Activated CD4-positive, alpha-beta T cell treated with anti-CD3 and anti-CD28 coated beads, Interleukin-10, Interleukin-2, amounts not matched to agents 100 ng/mL and 50 ng/mL, durations not matched to agents 16 hours and 8 hours (primary cell): ENCODE data around the gene ACOT11.
"Not testable (repeated sequence)": the region's sequence is repeated elsewhere in the genome, so short reads cannot be mapped to it uniquely, and the experiment has no call there.

ENCODE experiments used
- DNase-seq: peaks from one replicate; pipeline ENCODE4 v3.0.0-alpha.2; 2020

The ACOT11 gene

GRCh38 chr1:54547601-54548388 lies at the start of gene ACOT11:
TSS of gene ACOT11 (plus strand) at chr1:54548228. CDS start at chr1:54548310, 82 bp downstream.
- DNase-seq: no peak

DNA sequence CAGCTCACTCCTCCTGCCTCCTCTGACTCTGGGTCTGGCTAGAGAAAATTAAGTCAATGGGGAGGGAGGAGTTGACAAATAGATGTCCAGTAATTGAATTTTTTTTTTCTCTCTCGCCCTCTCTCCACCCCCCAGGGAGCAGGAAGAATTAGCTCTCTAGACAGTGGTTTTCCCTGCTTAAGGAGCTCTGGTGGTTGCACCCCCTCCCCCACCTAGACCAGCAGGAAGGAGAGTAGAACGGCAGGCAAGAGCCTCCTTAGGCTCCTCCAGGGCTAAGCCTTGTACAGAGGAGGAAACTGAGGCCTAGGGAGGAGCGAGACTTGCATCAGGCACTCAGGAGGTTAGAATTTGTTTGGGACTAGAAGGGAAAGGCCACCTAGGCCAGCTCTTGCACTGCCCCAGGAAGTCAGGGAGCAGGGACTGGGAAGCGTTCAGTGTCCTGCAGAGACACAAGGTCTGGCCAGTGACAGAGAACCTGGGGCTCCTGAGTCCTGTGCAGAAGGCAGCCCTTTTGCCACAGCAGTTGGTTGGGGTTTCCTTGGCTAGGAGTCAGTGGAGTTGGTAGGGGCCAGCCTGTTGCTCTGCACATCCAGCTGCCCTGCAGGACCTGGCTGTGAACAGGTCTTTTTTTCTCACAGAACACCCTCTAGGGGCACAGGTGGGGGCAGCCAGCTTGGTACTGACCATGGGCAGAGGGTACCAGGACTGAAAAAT lies 49.5 kb upstream of the ACOT11 start:
- no peak for DNase-seq

- DNase-seq: no peak
Observed at GRCh38 chr1:54499097-54499359, 49.0 kb upstream of the ACOT11 start.

- DNase-seq: peak; percentile 34
Observed at GRCh38 chr1:54499360-54500106, 48.5 kb upstream of the ACOT11 start.

DNA sequence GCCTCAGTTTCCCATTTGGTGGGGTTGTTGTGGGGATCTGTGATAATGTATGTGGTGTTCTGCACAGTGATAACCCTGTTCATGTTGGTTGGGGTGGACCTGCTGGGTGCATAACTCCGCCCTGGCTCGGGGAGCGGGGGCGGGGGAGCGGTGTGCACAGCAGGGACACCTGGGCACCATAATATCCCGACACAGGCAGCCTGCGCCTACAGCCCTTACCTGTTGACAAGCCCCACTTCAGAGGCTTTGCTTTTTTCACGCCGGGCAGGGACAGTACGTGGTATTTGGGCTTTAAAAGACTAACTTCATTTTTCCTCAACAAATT lies 48.0 kb upstream of the ACOT11 start:
- no peak for DNase-seq

DNA sequence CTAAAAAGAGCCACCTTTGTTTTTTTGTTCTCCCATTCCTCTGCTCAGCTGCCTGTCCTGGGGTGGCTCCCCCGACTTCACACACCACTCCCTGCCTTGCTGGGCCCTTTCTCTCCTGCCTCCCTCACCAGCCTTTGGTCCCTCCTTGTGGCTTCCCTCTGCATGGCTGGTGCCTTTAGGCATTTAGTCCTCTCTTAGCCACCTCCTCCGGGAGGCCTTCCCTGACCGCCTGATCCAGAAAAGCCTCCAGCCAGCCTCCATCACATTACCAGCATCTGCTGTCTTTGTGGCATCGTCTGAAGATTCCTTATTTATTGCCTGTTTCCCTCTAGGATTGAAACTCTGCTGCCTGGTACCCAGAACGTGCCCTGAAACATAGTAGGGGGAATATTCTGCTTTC lies 46.2 kb upstream of the ACOT11 start:
- DNase-seq: no peak

DNA sequence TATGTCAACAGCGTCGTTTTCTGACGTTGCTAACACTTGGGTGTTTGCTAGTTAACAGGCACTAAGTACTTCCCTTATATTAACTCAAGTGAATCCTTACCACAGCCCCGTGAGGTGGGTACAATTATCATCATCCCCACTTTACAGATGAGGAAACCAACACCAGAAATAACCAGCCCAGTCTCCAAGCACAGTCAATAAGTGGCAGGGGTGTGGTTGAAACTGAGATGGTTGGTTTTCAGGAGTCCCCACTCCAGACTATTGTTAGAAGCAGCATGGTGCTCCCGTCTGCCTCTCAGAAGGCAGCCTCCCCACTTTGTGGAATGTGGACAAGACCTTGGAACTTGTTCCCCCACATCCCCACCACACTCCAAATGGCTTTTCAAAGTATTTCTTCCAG lies 45.7 kb upstream of the ACOT11 start:
- DNase-seq: no peak

- DNase-seq: no peak
Observed at GRCh38 chr1:54506594-54506993, 41.4 kb upstream of the ACOT11 start.

GRCh38 chr1:54507033-54507870 lies 40.8 kb upstream of the ACOT11 start:
- no peak for DNase-seq

GRCh38 chr1:54510715-54511270 lies 37.2 kb upstream of the ACOT11 start:
- no peak for DNase-seq

DNA sequence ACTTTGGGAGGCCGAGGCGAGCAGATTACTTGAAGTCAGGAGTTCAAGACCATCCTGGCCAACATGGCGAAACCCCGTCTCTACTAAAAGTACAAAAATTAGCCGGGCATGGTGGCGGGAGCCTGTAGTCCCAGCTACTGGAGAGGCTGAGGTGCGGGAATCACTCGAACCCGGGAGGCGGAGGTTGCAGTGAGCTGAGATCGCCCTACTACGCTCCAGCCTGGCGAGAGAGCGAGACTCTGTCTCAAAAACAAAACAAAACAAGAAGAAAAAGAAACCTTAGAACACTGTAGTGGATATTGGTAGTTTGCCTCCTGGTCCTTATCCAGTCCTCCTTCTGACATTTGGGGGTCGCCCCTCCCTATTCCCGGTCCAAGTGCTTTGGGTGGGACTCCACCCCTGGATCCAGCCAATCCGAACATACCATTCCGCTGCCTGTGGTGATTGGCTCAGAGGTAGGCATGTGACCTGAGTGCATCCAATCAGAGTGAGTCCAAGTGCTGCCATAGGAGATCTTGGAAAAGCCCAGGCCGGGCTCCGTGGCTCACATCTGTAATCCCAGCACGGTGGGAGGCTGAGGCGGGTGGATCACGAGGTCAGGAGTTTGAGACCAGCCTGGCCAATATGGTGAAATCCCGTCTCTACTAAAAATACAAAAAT lies 34.0 kb upstream of the ACOT11 start:
- not testable (repeated sequence) for DNase-seq

DNA sequence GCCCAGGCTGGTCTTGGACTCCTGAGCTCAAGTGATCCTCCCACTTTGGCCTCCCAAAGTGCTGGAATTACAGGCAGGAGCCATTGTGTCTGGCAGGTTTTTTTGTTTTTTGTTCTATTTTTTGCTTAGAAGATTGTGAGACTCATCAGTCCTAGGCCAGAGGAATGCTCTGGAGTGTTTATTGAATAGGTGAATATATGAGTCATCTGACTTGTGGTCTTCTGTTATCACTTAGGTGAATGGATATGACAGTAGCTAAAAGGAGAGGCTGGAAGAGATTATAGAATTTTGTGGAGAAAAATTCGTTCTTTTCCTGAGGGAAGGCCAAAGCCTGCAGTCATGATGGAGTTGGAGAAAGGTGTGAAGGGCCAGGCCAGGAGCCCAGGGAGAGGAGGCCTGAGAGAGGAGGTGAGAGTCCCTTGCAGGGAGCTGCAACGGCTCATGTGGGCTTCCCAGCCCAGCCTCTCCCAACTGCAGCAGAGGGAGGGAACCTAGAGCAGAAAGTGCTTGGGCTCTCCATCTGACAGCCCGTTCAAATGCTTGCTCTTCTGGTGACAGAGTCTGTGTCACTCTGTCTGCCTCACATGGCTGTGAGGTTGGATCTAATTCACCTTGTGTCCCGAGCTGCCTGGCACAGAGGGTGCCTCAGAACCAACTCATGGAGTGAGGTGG lies 31.6 kb upstream of the ACOT11 start:
- no peak for DNase-seq

- no peak for DNase-seq
Observed at GRCh38 chr1:54517496-54517895, 30.5 kb upstream of the ACOT11 start.

DNA sequence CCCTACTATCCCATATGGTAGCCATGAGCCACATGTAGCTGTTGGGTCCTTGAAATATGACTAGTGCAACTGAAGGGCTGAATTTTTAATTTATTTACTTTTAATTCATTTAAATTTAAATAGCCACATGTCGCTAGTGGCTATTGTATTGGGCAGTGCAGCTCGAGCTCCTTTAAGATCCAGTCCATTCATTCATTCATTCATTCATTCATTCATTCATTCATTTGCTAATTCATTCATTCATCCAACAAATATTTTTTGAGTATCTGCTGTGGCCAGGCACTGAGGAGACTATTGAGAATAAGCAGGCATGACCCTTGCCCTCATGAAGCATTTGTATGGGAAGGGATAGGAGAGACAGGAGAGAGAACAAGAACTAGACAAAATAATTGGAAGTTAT lies 29.5 kb upstream of the ACOT11 start:
- no peak for DNase-seq

- DNase-seq: no peak
Observed at GRCh38 chr1:54519709-54520108, 28.3 kb upstream of the ACOT11 start.

- DNase-seq: no peak
Observed at GRCh38 chr1:54520631-54521321, 27.3 kb upstream of the ACOT11 start.

DNA sequence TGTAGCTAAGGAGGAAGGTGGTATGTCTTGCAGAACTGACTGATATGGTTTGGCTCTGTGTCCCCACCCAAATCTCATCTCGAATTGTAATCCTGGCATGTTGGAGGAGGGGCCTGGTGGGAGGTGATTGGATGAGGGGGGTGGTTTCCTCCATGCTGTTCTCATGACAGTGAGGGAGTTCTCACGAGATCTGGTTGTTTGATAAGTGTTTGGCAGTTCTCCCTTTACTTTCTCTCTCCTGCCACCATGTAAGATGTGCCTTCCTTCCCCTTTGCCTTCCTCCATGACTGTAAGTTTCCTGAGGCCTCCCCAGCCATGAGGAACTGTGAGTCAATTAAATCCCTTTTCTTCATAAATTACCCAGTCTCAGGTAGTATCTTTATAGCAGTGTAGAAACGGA lies 21.5 kb upstream of the ACOT11 start:
- not testable (repeated sequence) for DNase-seq

DNA sequence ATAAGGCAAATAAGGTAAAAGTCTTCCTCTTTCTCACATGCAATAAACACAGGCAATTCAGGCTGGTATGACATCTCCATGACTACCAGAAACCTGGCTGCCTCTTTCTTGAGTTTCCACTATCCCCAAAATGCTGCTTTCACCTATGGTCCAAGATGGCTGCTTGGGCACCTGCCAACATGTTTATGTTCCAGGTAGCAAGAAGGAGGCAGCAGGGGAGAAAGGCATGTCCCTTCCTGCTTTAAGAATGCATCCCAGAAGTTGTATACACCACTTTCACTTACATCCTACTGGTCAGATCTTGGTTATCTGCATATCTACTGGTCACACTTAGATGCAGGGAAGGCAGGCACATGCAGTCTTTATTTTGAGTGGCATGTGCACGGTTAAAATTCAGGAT lies 19.4 kb upstream of the ACOT11 start:
- no peak for DNase-seq

DNA sequence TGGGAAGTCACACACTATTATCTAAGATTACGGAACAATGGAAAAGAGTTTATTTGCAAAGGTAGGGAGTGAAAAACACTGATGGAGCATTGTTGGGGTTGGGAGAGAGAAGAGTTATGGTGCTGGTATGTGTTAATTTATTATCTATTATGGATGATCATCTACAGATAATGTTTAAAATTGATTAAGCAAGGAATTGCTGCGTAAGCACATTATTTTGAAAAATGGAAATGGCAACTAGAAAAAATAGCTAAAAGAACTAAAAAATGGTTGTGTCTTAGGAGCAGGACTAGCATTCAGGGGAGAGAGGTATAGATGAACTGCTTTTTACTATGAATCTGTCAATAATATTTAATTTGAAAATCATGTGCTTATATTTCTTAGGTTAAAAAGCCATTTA lies 16.0 kb upstream of the ACOT11 start:
- no peak for DNase-seq

GRCh38 chr1:54536656-54537055 lies 11.4 kb upstream of the ACOT11 start:
- not testable (repeated sequence) for DNase-seq

DNA sequence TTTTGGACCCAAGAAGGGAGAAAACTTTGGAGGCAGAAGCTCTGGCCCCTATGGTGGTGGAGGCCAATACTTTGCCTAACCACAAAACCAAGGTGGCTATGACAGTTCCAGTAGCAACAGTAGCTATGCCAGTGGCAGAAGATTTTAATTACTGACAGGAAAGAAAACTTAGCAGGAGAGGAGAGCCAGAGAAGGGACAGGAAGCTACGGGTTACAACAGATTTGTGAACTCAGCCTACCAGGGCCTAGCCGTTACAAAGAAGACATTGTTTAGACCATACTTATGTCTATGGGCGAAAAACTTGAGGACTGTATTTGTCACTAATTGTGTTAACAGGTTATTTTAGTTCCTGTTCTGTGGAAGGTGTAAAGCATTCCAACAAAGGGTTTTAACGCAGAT lies 10.4 kb upstream of the ACOT11 start:
- no peak for DNase-seq
